Spinal cord (tissue), 10 donors: ENCODE data around the gene C19orf85. TPM values are rescaled to one million over a fixed set of nuclear protein-coding genes. Genes with fewer than 3 reads are reported as not detected.
A peak's percentile ranks its signal among the peaks of the same experiment; 100 is the strongest.

Experiments
- DNase-seq, 6 donors: peaks; one replicate each; pipeline versions ENCODE4 v3.0.0 to v3.0.0-alpha.2; 2013 to 2015; ENCODE audit warnings: low spot score in 6 of 6, low read depth in 4 of 6
- H3K27ac ChIP-seq: one replicate; pipeline ENCODE4 v1.5.1; 2013; ENCODE audit warnings: low read depth, low read length, control low read depth
- H3K27me3 ChIP-seq: one replicate; pipeline ENCODE4 v1.6.1; 2013; ENCODE audit warnings: low read length; ENCODE audit not compliant: control insufficient read depth, insufficient read depth
- H3K36me3 ChIP-seq: one replicate; pipeline ENCODE4 v1.6.1; 2013; ENCODE audit warnings: low read length; ENCODE audit not compliant: control insufficient read depth, insufficient read depth
- H3K4me1 ChIP-seq: one replicate; pipeline ENCODE4 v1.6.1; 2013; ENCODE audit warnings: low read length; ENCODE audit not compliant: control insufficient read depth, insufficient read depth
- H3K4me3 ChIP-seq: one replicate; pipeline ENCODE4 v1.5.1; 2013; ENCODE audit warnings: low read depth, low read length, control low read depth
- H3K9me3 ChIP-seq: one replicate; pipeline ENCODE4 v1.6.1; 2013; ENCODE audit warnings: low read length; ENCODE audit not compliant: control insufficient read depth, insufficient read depth
- WGBS: methylation state at CpG from one replicate; pipeline ENCODE4 v1.1.5; 2013; ENCODE audit warnings: missing lambda C conversion rate; ENCODE audit not compliant: insufficient coverage; 5-methylcytosine and 5-hydroxymethylcytosine counted together
- polyA plus RNA-seq, 2 donors: library from polyadenylated mRNA; unstranded; fragments of 120-200 nt; gene quantifications; one replicate each; pipeline ENCODE4 v1.2.1, GENCODE V29; 2013; ENCODE audit not compliant: insufficient read length in 2 of 2
- total RNA-seq, 2 donors: library from RNA; depleted of rRNA in 1 of 2; stranded (reverse); fragments of 120-200 nt in 1 of 2; fragments of >200 nt in 1 of 2; gene quantifications; one replicate each; pipeline versions ENCODE4 v1.2.3 to v1.2.4, GENCODE V29; 2013 to 2014
- donor health status: healthy.

Gene C19orf85
- total and polyA plus RNA-seq, 4 donors = not detected

GRCh38 chr19:55460670-55461258, 3.8 kb downstream of the C19orf85 start:
- peak in 2 of 6 donors; percentile 42 to 78 for DNase-seq
- Histone ChIP-seq H3K9me3 (no peaks in the 10 kb centered on the region), H3K27me3 (no peaks in the 10 kb centered on the region), H3K36me3 (peaks cover 14% of the 10 kb centered on the region), H3K4me3 (peak overlapping the region; percentile 92), H3K27ac (peak overlapping the region; percentile 90), H3K4me1 (peaks cover 30% of the 10 kb centered on the region)
- 2% methylated on average over 24 of the region's 24 CpGs for WGBS

- no peaks in the 10 kb centered on the region for H3K27me3 ChIP-seq
- no peaks in the 10 kb centered on the region for H3K9me3 ChIP-seq
- H3K4me3 ChIP-seq = peak overlapping the region; percentile 92
- WGBS = 36% methylated on average over 8 of the region's 16 CpGs
- H3K27ac ChIP-seq = peak overlapping the region; percentile 90
- H3K36me3 ChIP-seq = peaks cover 21% of the 10 kb centered on the region
- H3K4me1 ChIP-seq = peaks cover 30% of the 10 kb centered on the region
- peak in 1 of 6 donors; percentile 47 for DNase-seq
Measured at GRCh38 chr19:55459950-55460657, 4.4 kb downstream of the C19orf85 start.

- 46% methylated on average over 6 of the region's 8 CpGs for WGBS
- H3K27ac ChIP-seq = peak overlapping the region; percentile 90
Measured at GRCh38 chr19:55459551-55459949, 5.0 kb downstream of the C19orf85 start.

GRCh38 chr19:55457683-55458457, 6.7 kb downstream of the C19orf85 start:
- H3K4me1 ChIP-seq = peaks cover 48% of the 10 kb centered on the region
- no peak overlapping the region for H3K27ac ChIP-seq
- no peaks in the 10 kb centered on the region for H3K27me3 ChIP-seq
- H3K9me3 ChIP-seq = no peaks in the 10 kb centered on the region
- H3K36me3 ChIP-seq = peaks cover 34% of the 10 kb centered on the region
- WGBS = 64% methylated on average over 11 of the region's 16 CpGs
- peak in 1 of 6 donors; percentile 60 for DNase-seq
- no peak overlapping the region for H3K4me3 ChIP-seq

More at GRCh38 chr19:55459551-55459949, 5.0 kb downstream of the C19orf85 start:
- DNase-seq = no peak
- peaks cover 32% of the 10 kb centered on the region for H3K4me1 ChIP-seq
- no peak overlapping the region for H3K4me3 ChIP-seq
- no peaks in the 10 kb centered on the region for H3K9me3 ChIP-seq
- H3K36me3 ChIP-seq = peaks cover 26% of the 10 kb centered on the region
- no peaks in the 10 kb centered on the region for H3K27me3 ChIP-seq

GRCh38 chr19:55456347-55456746, 8.2 kb downstream of the C19orf85 start:
- Histone ChIP-seq H3K9me3 (no peaks in the 10 kb centered on the region), H3K36me3 (peaks cover 34% of the 10 kb centered on the region), H3K27ac (no peak overlapping the region), H3K27me3 (peaks cover 6% of the 10 kb centered on the region), H3K4me1 (peaks cover 52% of the 10 kb centered on the region), H3K4me3 (no peak overlapping the region)
- 89% methylated on average over 14 of the region's 14 CpGs for WGBS
- DNase-seq = no peak

- 94% methylated on average over 11 of the region's 11 CpGs for WGBS
- no peaks in the 10 kb centered on the region for H3K9me3 ChIP-seq
- no peak overlapping the region for H3K27ac ChIP-seq
- no peak overlapping the region for H3K4me3 ChIP-seq
- peaks cover 6% of the 10 kb centered on the region for H3K27me3 ChIP-seq
- H3K4me1 ChIP-seq = peaks cover 48% of the 10 kb centered on the region
- DNase-seq = no peak
- H3K36me3 ChIP-seq = peaks cover 34% of the 10 kb centered on the region
Measured at GRCh38 chr19:55455576-55456235, 8.8 kb downstream of the C19orf85 start.

GRCh38 chr19:55454787-55455243, 9.7 kb downstream of the C19orf85 start:
- DNase-seq = peak in 2 of 6 donors; percentile 36 to 53
- Histone ChIP-seq H3K36me3 (peaks cover 34% of the 10 kb centered on the region), H3K4me1 (peaks cover 46% of the 10 kb centered on the region), H3K4me3 (no peak overlapping the region), H3K27ac (no peak overlapping the region), H3K9me3 (no peaks in the 10 kb centered on the region), H3K27me3 (peaks cover 6% of the 10 kb centered on the region)
- 60% methylated on average over 11 of the region's 14 CpGs for WGBS

GRCh38 chr19:55453511-55454260, 10.9 kb downstream of the C19orf85 start:
- Histone ChIP-seq H3K4me1 (peaks cover 51% of the 10 kb centered on the region), H3K27me3 (peaks cover 6% of the 10 kb centered on the region), H3K27ac (no peak overlapping the region), H3K4me3 (no peak overlapping the region), H3K36me3 (peaks cover 34% of the 10 kb centered on the region), H3K9me3 (no peaks in the 10 kb centered on the region)
- WGBS = 86% methylated on average over 10 of the region's 12 CpGs
- DNase-seq = no peak
